Uterus (tissue), 4 donors: Measurements from ENCODE around the gene CBLN3. TPM values are rescaled to one million over a fixed set of nuclear protein-coding genes. Genes with fewer than 3 reads are reported as not detected.

Experiments used
- DNase-seq, 2 donors: peaks; one replicate each; pipeline ENCODE4 v3.0.0-alpha.2; 2019 to 2020
- H3K27ac ChIP-seq, 2 donors: fragments of 200-600 bp; sonication (generic); 1 replicate in 1 of 2; 2 replicates in 1 of 2; pipeline ENCODE4 v1.5.1; 2016 to 2018
- H3K27me3 ChIP-seq, 2 donors: fragments of 200-600 bp; sonication (generic); one replicate each; pipeline ENCODE4 v1.5.1; 2018 to 2019; ENCODE audit warnings: control low read depth in 1 of 2
- H3K36me3 ChIP-seq, 2 donors: fragments of 200-600 bp; sonication (generic); one replicate each; pipeline ENCODE4 v1.5.1; 2019; ENCODE audit warnings: control low read depth in 1 of 2
- H3K4me1 ChIP-seq, 2 donors: fragments of 200-600 bp; sonication (generic); one replicate each; pipeline ENCODE4 v1.5.1; 2018 to 2019; ENCODE audit warnings: control low read depth in 1 of 2
- H3K4me3 ChIP-seq, 2 donors: fragments of 200-600 bp; sonication (generic); 1 replicate in 1 of 2; 2 replicates in 1 of 2; pipeline ENCODE4 v1.5.1; 2018 to 2019; ENCODE audit warnings: mild to moderate bottlenecking in 1 of 2
- H3K9me3 ChIP-seq, 2 donors: fragments of 200-600 bp; sonication (generic); one replicate each; pipeline ENCODE4 v1.5.1; 2019; ENCODE audit warnings: control low read depth in 1 of 2
- POLR2A ChIP-seq, 2 donors: fragments of 450-650 bp; IDR thresholded peaks; one replicate each; pipeline ENCODE4 v1.6.1; 2016; ENCODE audit warnings: antibody characterized with exemption in 2 of 2, mild to moderate bottlenecking in 1 of 2, moderate library complexity in 1 of 2
- intact Hi-C: fragments of 100-400 bp; cut with DNase I; formaldehyde crosslinking; loops from one replicate; pipeline ENCODE4 v1.15.1; 2023; ENCODE audit warnings: low total_unique reads
- total RNA-seq, 4 donors: library from RNA; depleted of rRNA in 3 of 4; stranded (reverse); fragments of >200 nt in 3 of 4; gene quantifications; one replicate each; pipeline versions ENCODE4 v1.1.0 to v1.2.4, GENCODE V29; 2014 to 2023
- TF ChIP-seq, protein P1 (sequence below), 4 experiments: fragments of 200-600 bp in 2 of 4; fragments of 450-650 bp in 2 of 4; sonication (generic) in 2 of 4; IDR thresholded peaks; one replicate each; pipeline ENCODE4 v1.5.1; 2016 to 2019; ENCODE audit warnings: antibody characterized with exemption in 4 of 4, mild to moderate bottlenecking in 2 of 4, moderate library complexity in 1 of 4
- donor health status: DM: yes; HTN: yes; CAD: no.

The CBLN3 gene
- total RNA-seq, 4 donors from 2014 or later, result 1.3 to 3.3 (median 3.2) TPM; not detected in 1

DNA sequence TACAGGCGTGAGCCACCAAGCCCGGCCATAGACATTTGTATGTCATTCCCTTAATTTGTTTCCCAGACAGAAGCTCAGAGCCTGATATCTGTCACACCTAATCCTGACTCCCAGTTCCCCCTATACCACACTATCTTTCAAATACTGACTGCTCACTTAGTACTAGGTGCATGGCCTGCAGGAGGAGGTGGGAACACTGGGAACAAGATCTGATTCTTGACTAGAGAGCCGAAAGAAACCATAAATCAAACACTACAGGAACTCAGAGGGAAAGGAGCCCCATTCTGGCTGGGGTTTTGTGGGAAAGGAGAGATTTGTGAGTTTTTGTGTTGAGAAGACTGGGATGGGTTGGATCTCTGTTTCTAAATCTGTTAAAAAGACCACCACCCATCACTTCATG is 5.2 kb upstream of the CBLN3 start:
- no peak overlapping the region for H3K27ac ChIP-seq
- peaks cover 0 to 11% of the 10 kb centered on the region in 2 donors for H3K4me1 ChIP-seq
- intact Hi-C loops, result loop anchor here (5.0 to 10.0 kb wide), 3 partner anchors 67 to 200 kb away; partner anchors contain the start of genes ADCY4, GMPR2, NEDD8 and NFATC4
- H3K4me3 ChIP-seq, result no peak overlapping the region
- H3K9me3 ChIP-seq, result no peaks in the 10 kb centered on the region
- no peak for DNase-seq
- H3K27me3 ChIP-seq, result no peaks in the 10 kb centered on the region
- TF ChIP-seq POLR2A (IDR thresholded peaks at IDR 0.05), result no peak
- TF ChIP-seq, protein P1, sequence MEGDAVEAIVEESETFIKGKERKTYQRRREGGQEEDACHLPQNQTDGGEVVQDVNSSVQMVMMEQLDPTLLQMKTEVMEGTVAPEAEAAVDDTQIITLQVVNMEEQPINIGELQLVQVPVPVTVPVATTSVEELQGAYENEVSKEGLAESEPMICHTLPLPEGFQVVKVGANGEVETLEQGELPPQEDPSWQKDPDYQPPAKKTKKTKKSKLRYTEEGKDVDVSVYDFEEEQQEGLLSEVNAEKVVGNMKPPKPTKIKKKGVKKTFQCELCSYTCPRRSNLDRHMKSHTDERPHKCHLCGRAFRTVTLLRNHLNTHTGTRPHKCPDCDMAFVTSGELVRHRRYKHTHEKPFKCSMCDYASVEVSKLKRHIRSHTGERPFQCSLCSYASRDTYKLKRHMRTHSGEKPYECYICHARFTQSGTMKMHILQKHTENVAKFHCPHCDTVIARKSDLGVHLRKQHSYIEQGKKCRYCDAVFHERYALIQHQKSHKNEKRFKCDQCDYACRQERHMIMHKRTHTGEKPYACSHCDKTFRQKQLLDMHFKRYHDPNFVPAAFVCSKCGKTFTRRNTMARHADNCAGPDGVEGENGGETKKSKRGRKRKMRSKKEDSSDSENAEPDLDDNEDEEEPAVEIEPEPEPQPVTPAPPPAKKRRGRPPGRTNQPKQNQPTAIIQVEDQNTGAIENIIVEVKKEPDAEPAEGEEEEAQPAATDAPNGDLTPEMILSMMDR (IDR thresholded peaks at IDR 0.05), result no peak
- H3K36me3 ChIP-seq, result no peaks in the 10 kb centered on the region

- Histone ChIP-seq H3K27ac (no peak overlapping the region), H3K36me3 (no peaks in the 10 kb centered on the region), H3K9me3 (no peaks in the 10 kb centered on the region), H3K27me3 (no peaks in the 10 kb centered on the region), H3K4me1 (peaks cover 0 to 11% of the 10 kb centered on the region in 2 donors), H3K4me3 (no peak overlapping the region)
- DNase-seq, result no peak
- intact Hi-C loops, result loop anchor here (5.0 to 10.0 kb wide), 3 partner anchors 67 to 199 kb away; partner anchors contain the start of genes ADCY4, GMPR2, NEDD8 and NFATC4
- TF ChIP-seq, protein P1 (IDR thresholded peaks at IDR 0.05), result no peak
- TF ChIP-seq POLR2A (IDR thresholded peaks at IDR 0.05), result no peak
These were observed 4.6 kb upstream of the CBLN3 start for GRCh38 chr14:24434036-24434435.

GRCh38 chr14:24432259-24433131 is 3.0 kb upstream of the CBLN3 start:
- DNase-seq, result peak in 1 of 2 donors; percentile 30

GRCh38 chr14:24431569-24432258 is 2.2 kb upstream of the CBLN3 start:
- H3K4me3 ChIP-seq, result no peak overlapping the region
- H3K9me3 ChIP-seq, result no peaks in the 10 kb centered on the region
- peak overlapping the region; percentile 85 to 95 for H3K27ac ChIP-seq
- peak; percentile 88 to 91 for DNase-seq
- no peaks in the 10 kb centered on the region for H3K36me3 ChIP-seq
- intact Hi-C loops, result loop anchor here (5.0 to 10.0 kb wide), 3 partner anchors 64 to 197 kb away; partner anchors contain the start of genes ADCY4, GMPR2, NEDD8 and NFATC4
- no peaks in the 10 kb centered on the region for H3K27me3 ChIP-seq
- peaks cover 0 to 11% of the 10 kb centered on the region in 2 donors for H3K4me1 ChIP-seq
- TF ChIP-seq, protein P1 (IDR thresholded peaks at IDR 0.05), result peak; percentile 84 to 92 (median 90)
- TF ChIP-seq POLR2A (IDR thresholded peaks at IDR 0.05), result no peak

More at GRCh38 chr14:24432259-24433131, 3.0 kb upstream of the CBLN3 start:
- H3K27ac ChIP-seq, result peak overlapping the region; percentile 10 to 95
- no peak overlapping the region for H3K4me3 ChIP-seq
- intact Hi-C loops, result loop anchor here (5.0 to 10.0 kb wide), 3 partner anchors 65 to 198 kb away; partner anchors contain the start of genes ADCY4, GMPR2, NEDD8 and NFATC4
- H3K27me3 ChIP-seq, result no peaks in the 10 kb centered on the region
- no peaks in the 10 kb centered on the region for H3K36me3 ChIP-seq
- no peaks in the 10 kb centered on the region for H3K9me3 ChIP-seq
- TF ChIP-seq POLR2A (IDR thresholded peaks at IDR 0.05), result no peak
- TF ChIP-seq, protein P1 (IDR thresholded peaks at IDR 0.05), result no peak
- H3K4me1 ChIP-seq, result peaks cover 0 to 11% of the 10 kb centered on the region in 2 donors
